PFSK-1 (cell line): Measurements from ENCODE around the gene BCL2L1.
A peak's percentile ranks its signal among the peaks of the same experiment; 100 is the strongest.

Experiments used
- FOXP2 ChIP-seq: optimal IDR thresholded peaks from 2 replicates; pipeline ENCODE3; 2011; ENCODE audit warnings: borderline replicate concordance, control low read depth, inconsistent platforms; ENCODE audit not compliant: insufficient read depth; ENCODE audit errors: extremely low read length, extremely low read depth
- POLR2AphosphoS5 ChIP-seq: IDR thresholded peaks from 2 replicates; pipeline ENCODE4 v1.6.1; 2012; ENCODE audit warnings: low read depth, mild to moderate bottlenecking, control low read depth, low read length, moderate library complexity
- REST ChIP-seq, 2 experiments: IDR thresholded peaks; 2 replicates each; pipeline versions ENCODE4 v1.6.1 to v1.8.0; 2011 to 2012; ENCODE audit warnings: low read depth in 2 of 2, low read length in 2 of 2, control low read depth in 1 of 2, inconsistent platforms in 1 of 2, mild to moderate bottlenecking in 1 of 2, moderate library complexity in 1 of 2; ENCODE audit not compliant: insufficient read depth in 1 of 2
- SIN3A ChIP-seq: IDR thresholded peaks from 2 replicates; pipeline ENCODE4 v1.6.1; 2012; ENCODE audit warnings: mild to moderate bottlenecking, low read length, moderate library complexity, borderline replicate concordance; ENCODE audit not compliant: insufficient read depth
- TAF1 ChIP-seq: IDR thresholded peaks from 2 replicates; pipeline ENCODE4 v1.6.1; 2012; ENCODE audit warnings: low read length, control low read depth, borderline replicate concordance; ENCODE audit not compliant: insufficient read depth

Gene BCL2L1

GRCh38 chr20:31699801-31700728, 22.6 kb downstream of the BCL2L1 start:
- TF ChIP-seq POLR2AphosphoS5, result no peak

- TF ChIP-seq TAF1 (no peak), SIN3A (peak; percentile 72; the same call in 1 of the 2 replicates), FOXP2 (no peak), POLR2AphosphoS5 (no peak), REST (IDR thresholded peaks at IDR 0.05; ENCODE audit: insufficient read depth in 1 of 2, low read depth in 2 of 2, low read length in 2 of 2) (no peak; a peak in 1 of 4 replicates)
These were observed 23.6 kb downstream of the BCL2L1 start for GRCh38 chr20:31698803-31699718.

- TF ChIP-seq TAF1 (no peak), FOXP2 (no peak), SIN3A (no peak), REST (IDR thresholded peaks at IDR 0.05; ENCODE audit: insufficient read depth in 1 of 2, low read depth in 2 of 2, low read length in 2 of 2) (no peak), POLR2AphosphoS5 (no peak)
These were observed 24.3 kb downstream of the BCL2L1 start for GRCh38 chr20:31698243-31698802.

- no peak for TF ChIP-seq POLR2AphosphoS5
- no peak for TF ChIP-seq SIN3A
- no peak for TF ChIP-seq TAF1
- no peak for TF ChIP-seq REST (IDR thresholded peaks at IDR 0.05; ENCODE audit: insufficient read depth in 1 of 2, low read depth in 2 of 2, low read length in 2 of 2)
- no peak for TF ChIP-seq FOXP2
These were observed 26.5 kb downstream of the BCL2L1 start for GRCh38 chr20:31695849-31696804.
